GM21381 (cell line): ENCODE results near the gene F12.
"Not testable (repeated sequence)": the region's sequence is repeated elsewhere in the genome, so short reads cannot be mapped to it uniquely, and the experiment has no call there.

ENCODE experiments used
- ATAC-seq: cut with Tn5 transposase; IDR thresholded peaks from one replicate; pipeline ENCODE4 v1.9.1; 2021; ENCODE audit warnings: mild to moderate bottlenecking, moderate library complexity; ENCODE audit not compliant: unreplicated experiment

F12 gene

GRCh38 chr5:177432839-177433657, 23.7 kb upstream of the F12 start:
- ATAC-seq = no peak

GRCh38 chr5:177432143-177432838, 22.9 kb upstream of the F12 start:
- no peak for ATAC-seq

GRCh38 chr5:177431317-177432142, 22.2 kb upstream of the F12 start:
- peak; percentile 41 for ATAC-seq

GRCh38 chr5:177430972-177431316, 21.6 kb upstream of the F12 start:
- ATAC-seq = no peak

- ATAC-seq = no peak
Measured at GRCh38 chr5:177430140-177430951, 21.0 kb upstream of the F12 start.

GRCh38 chr5:177429248-177430040, 20.1 kb upstream of the F12 start:
- ATAC-seq = no peak

GRCh38 chr5:177428574-177429217, 19.3 kb upstream of the F12 start:
- ATAC-seq = no peak

- ATAC-seq = no peak
Measured at GRCh38 chr5:177427919-177428573, 18.7 kb upstream of the F12 start.

GRCh38 chr5:177427211-177427822, 18.0 kb upstream of the F12 start:
- ATAC-seq = no peak

GRCh38 chr5:177426566-177427210, 17.3 kb upstream of the F12 start, which contains the start of gene GRK6:
GRK6 (plus strand) TSS chr5:177426676; CDS start chr5:177426846, 170 bp downstream.
- peak; percentile 7 for ATAC-seq

- peak; percentile 71 for ATAC-seq
Measured at GRCh38 chr5:177425801-177426565, 16.6 kb upstream of the F12 start.

GRCh38 chr5:177425196-177425800, 15.9 kb upstream of the F12 start:
- ATAC-seq = no peak

GRCh38 chr5:177423671-177424070, 14.3 kb upstream of the F12 start:
- ATAC-seq = no peak

- ATAC-seq = no peak
Measured at GRCh38 chr5:177421062-177421798, 11.9 kb upstream of the F12 start.

- ATAC-seq = not testable (repeated sequence)
Measured at GRCh38 chr5:177420472-177420871, 11.1 kb upstream of the F12 start.

- no peak for ATAC-seq
Measured at GRCh38 chr5:177419046-177419445, 9.7 kb upstream of the F12 start.
